GM12878 (cell line): ENCODE results near the gene TMEM52. TPM values are rescaled to one million over a fixed set of nuclear protein-coding genes. Genes with fewer than 3 reads are reported as not detected.

ENCODE experiments used
- FOXK2 ChIP-seq: fragments of 450-650 bp; IDR thresholded peaks from 2 replicates; pipeline ENCODE4 v1.6.1; 2017; ENCODE audit warnings: mild to moderate bottlenecking, moderate library complexity
- KAT2A ChIP-seq: conservative IDR thresholded peaks from 2 replicates; pipeline ENCODE4 v1.6.1; 2011; ENCODE audit warnings: low read depth, low read length; ENCODE audit not compliant: control insufficient read depth
- KLF5 ChIP-seq: fragments of 450-650 bp; IDR thresholded peaks from 2 replicates; pipeline ENCODE4 v1.6.1; 2014; ENCODE audit warnings: mild to moderate bottlenecking; ENCODE audit not compliant: partially characterized antibody
- NR2C2 ChIP-seq: IDR thresholded peaks from 2 replicates; pipeline ENCODE4 v1.6.1; 2011; ENCODE audit warnings: borderline replicate concordance, low read depth; ENCODE audit not compliant: control insufficient read depth, insufficient read length
- PAX8 ChIP-seq: fragments of 450-650 bp; IDR thresholded peaks from 2 replicates; pipeline ENCODE4 v1.6.1; 2017; ENCODE audit warnings: mild to moderate bottlenecking, moderate library complexity
- RB1 ChIP-seq: fragments of 450-650 bp; formaldehyde crosslinking; IDR thresholded peaks from 2 replicates; pipeline ENCODE4 v1.6.1; 2017; ENCODE audit warnings: mild to moderate bottlenecking, borderline replicate concordance
- SRF ChIP-seq, 2 experiments: IDR thresholded peaks; 2 replicates each; pipeline ENCODE4 v1.6.1; 2011; ENCODE audit warnings: low read depth in 2 of 2, low read length in 2 of 2, mild to moderate bottlenecking in 1 of 2, moderate library complexity in 1 of 2
- YY1 ChIP-seq: IDR thresholded peaks from 2 replicates; pipeline ENCODE4 v1.6.1; 2011; ENCODE audit warnings: low read depth, mild to moderate bottlenecking, low read length
- ZNF622 ChIP-seq: fragments of 450-650 bp; IDR thresholded peaks from 2 replicates; pipeline ENCODE4 v1.6.1; 2017; ENCODE audit warnings: mild to moderate bottlenecking, inconsistent platforms
- ZSCAN29 ChIP-seq: fragments of 450-650 bp; IDR thresholded peaks from 2 replicates; pipeline ENCODE4 v1.6.1; 2017; ENCODE audit warnings: mild to moderate bottlenecking, moderate library complexity
- polyA plus RNA-seq, 11 experiments: library from polyadenylated mRNA; depleted of rRNA in 4 of 11; unstranded in 6 of 11; stranded (reverse) in 5 of 11; fragments of >200 nt; fragmentation: Nextera tagmentation in 4 of 11; fragmentation: Illumina TruSeq in 1 of 11; extraction: Ambion mirVana in 4 of 11; extraction: Trizol in 1 of 11; gene quantifications; 1 replicate in 1 of 11; 2 replicates in 10 of 11; pipeline versions ENCODE4 v1.2.1 to v1.2.3, GENCODE V29; 2011 to 2016; ENCODE audit warnings: inconsistent platforms in 2 of 11, missing spikeins in 2 of 11, low read depth in 1 of 11
- total RNA-seq, 4 experiments: library from RNA; depleted of rRNA in 3 of 4; stranded (reverse); fragments of >200 nt in 3 of 4; fragmentation: Illumina TruSeq in 1 of 4; extraction: Trizol in 1 of 4; gene quantifications; 2 replicates each; pipeline versions ENCODE4 v1.2.1 to v1.2.3, GENCODE V29; 2013 to 2021
- TF ChIP-seq, protein P1 (sequence below): fragments of 450-650 bp; IDR thresholded peaks from 2 replicates; pipeline ENCODE4 v1.6.1; 2017; ENCODE audit warnings: mild to moderate bottlenecking, moderate library complexity
- TF ChIP-seq, protein P2 (sequence below): fragments of 450-650 bp; conservative IDR thresholded peaks from 2 replicates; pipeline ENCODE4 v1.6.1; 2017; ENCODE audit warnings: mild to moderate bottlenecking, moderate library complexity
- TF ChIP-seq, protein P3 (sequence below): fragments of 450-650 bp; IDR thresholded peaks from 2 replicates; pipeline ENCODE4 v1.6.1; 2014; ENCODE audit warnings: mild to moderate bottlenecking
- TF ChIP-seq, protein P4 (sequence below): fragments of 150-350 bp; IDR thresholded peaks from 2 replicates; pipeline ENCODE4 v1.6.1; 2016; ENCODE audit warnings: low read depth, low read length

Gene TMEM52
- total and polyA plus RNA-seq, 10 of the 15 experiments (the other 5 are each of a cell fraction or from before 2014, with no cell fraction given) = 0.17 to 0.33 (median 0.24) TPM; not detected in 7

DNA sequence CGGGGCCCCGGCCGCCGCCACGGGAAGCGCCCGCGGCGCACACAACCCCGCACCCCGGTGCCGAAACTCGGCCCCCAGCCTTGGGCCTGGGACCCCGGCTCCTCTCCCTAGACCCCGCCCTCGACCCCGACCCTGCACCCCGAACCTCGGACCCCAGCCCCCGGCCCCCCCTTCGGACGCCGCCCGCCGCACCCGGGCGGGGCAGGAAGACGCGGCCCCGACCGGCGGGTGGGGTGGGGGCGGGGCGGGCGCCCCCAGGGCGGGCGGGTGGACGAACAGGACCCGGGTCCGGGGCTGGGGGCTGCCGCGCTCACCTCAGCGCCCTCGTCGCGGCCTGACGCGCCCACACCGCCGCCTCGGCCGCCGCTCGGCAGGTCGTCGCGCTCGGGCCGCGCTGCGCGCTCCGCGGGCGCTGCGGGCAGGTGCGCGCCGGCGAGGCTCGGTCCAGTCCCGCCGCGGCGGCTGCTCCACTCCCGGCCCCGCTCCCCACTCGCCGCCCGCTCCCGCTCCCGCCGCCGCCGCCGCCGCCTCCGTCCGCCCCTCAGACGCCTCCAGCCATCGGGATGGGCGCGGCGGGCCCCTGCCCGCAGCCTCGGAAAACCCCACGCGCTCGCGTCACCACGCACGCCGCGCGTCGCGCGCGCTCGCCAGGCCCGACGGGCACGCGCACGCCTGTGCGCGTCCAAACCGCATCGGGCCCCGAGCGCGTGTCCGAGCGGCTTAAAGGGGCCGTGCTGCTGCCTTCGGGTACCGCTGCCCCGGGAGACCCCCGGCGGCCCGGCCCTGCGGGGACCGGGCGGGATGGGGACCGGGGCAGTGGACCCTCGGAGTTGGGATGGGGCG, 28.4 kb downstream of the TMEM52 start, which contains the start of gene GNB1 (continued):
- TF ChIP-seq ZNF622 (no peak), KLF5 (peak; percentile 56), PAX8 (no peak), NR2C2 (no peak), SRF (IDR thresholded peaks at IDR 0.05; ENCODE audit: low read depth in 2 of 2, low read length in 2 of 2) (no peak), FOXK2 (no peak), ZSCAN29 (peak; percentile 16; the same call in 1 of the 2 replicates), RB1 (peak; percentile 87; the same call in 1 of the 2 replicates), YY1 (peak; percentile 81), KAT2A (no peak)
- TF ChIP-seq, protein P1, sequence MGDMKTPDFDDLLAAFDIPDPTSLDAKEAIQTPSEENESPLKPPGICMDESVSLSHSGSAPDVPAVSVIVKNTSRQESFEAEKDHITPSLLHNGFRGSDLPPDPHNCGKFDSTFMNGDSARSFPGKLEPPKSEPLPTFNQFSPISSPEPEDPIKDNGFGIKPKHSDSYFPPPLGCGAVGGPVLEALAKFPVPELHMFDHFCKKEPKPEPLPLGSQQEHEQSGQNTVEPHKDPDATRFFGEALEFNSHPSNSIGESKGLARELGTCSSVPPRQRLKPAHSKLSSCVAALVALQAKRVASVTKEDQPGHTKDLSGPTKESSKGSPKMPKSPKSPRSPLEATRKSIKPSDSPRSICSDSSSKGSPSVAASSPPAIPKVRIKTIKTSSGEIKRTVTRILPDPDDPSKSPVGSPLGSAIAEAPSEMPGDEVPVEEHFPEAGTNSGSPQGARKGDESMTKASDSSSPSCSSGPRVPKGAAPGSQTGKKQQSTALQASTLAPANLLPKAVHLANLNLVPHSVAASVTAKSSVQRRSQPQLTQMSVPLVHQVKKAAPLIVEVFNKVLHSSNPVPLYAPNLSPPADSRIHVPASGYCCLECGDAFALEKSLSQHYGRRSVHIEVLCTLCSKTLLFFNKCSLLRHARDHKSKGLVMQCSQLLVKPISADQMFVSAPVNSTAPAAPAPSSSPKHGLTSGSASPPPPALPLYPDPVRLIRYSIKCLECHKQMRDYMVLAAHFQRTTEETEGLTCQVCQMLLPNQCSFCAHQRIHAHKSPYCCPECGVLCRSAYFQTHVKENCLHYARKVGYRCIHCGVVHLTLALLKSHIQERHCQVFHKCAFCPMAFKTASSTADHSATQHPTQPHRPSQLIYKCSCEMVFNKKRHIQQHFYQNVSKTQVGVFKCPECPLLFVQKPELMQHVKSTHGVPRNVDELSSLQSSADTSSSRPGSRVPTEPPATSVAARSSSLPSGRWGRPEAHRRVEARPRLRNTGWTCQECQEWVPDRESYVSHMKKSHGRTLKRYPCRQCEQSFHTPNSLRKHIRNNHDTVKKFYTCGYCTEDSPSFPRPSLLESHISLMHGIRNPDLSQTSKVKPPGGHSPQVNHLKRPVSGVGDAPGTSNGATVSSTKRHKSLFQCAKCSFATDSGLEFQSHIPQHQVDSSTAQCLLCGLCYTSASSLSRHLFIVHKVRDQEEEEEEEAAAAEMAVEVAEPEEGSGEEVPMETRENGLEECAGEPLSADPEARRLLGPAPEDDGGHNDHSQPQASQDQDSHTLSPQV = no peak
- TF ChIP-seq, protein P2, sequence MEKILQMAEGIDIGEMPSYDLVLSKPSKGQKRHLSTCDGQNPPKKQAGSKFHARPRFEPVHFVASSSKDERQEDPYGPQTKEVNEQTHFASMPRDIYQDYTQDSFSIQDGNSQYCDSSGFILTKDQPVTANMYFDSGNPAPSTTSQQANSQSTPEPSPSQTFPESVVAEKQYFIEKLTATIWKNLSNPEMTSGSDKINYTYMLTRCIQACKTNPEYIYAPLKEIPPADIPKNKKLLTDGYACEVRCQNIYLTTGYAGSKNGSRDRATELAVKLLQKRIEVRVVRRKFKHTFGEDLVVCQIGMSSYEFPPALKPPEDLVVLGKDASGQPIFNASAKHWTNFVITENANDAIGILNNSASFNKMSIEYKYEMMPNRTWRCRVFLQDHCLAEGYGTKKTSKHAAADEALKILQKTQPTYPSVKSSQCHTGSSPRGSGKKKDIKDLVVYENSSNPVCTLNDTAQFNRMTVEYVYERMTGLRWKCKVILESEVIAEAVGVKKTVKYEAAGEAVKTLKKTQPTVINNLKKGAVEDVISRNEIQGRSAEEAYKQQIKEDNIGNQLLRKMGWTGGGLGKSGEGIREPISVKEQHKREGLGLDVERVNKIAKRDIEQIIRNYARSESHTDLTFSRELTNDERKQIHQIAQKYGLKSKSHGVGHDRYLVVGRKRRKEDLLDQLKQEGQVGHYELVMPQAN = 0 out of 2 replicates have a peak, but pooled peaks have one; percentile 33
- TF ChIP-seq, protein P3, sequence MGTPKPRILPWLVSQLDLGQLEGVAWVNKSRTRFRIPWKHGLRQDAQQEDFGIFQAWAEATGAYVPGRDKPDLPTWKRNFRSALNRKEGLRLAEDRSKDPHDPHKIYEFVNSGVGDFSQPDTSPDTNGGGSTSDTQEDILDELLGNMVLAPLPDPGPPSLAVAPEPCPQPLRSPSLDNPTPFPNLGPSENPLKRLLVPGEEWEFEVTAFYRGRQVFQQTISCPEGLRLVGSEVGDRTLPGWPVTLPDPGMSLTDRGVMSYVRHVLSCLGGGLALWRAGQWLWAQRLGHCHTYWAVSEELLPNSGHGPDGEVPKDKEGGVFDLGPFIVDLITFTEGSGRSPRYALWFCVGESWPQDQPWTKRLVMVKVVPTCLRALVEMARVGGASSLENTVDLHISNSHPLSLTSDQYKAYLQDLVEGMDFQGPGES = peak; percentile 37; the same call in 1 of the 2 replicates
- TF ChIP-seq, protein P4, sequence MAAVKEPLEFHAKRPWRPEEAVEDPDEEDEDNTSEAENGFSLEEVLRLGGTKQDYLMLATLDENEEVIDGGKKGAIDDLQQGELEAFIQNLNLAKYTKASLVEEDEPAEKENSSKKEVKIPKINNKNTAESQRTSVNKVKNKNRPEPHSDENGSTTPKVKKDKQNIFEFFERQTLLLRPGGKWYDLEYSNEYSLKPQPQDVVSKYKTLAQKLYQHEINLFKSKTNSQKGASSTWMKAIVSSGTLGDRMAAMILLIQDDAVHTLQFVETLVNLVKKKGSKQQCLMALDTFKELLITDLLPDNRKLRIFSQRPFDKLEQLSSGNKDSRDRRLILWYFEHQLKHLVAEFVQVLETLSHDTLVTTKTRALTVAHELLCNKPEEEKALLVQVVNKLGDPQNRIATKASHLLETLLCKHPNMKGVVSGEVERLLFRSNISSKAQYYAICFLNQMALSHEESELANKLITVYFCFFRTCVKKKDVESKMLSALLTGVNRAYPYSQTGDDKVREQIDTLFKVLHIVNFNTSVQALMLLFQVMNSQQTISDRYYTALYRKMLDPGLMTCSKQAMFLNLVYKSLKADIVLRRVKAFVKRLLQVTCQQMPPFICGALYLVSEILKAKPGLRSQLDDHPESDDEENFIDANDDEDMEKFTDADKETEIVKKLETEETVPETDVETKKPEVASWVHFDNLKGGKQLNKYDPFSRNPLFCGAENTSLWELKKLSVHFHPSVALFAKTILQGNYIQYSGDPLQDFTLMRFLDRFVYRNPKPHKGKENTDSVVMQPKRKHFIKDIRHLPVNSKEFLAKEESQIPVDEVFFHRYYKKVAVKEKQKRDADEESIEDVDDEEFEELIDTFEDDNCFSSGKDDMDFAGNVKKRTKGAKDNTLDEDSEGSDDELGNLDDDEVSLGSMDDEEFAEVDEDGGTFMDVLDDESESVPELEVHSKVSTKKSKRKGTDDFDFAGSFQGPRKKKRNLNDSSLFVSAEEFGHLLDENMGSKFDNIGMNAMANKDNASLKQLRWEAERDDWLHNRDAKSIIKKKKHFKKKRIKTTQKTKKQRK = no peak
